GM12874 (cell line): ENCODE results near the gene SRPK1.

Experiments used
- TF ChIP-seq, protein P1 (sequence below): IDR thresholded peaks from 2 replicates; pipeline ENCODE4 v1.5.1; 2011; ENCODE audit warnings: low read depth, mild to moderate bottlenecking, control low read depth, low read length, moderate library complexity; ENCODE audit not compliant: insufficient read depth

Gene SRPK1

DNA sequence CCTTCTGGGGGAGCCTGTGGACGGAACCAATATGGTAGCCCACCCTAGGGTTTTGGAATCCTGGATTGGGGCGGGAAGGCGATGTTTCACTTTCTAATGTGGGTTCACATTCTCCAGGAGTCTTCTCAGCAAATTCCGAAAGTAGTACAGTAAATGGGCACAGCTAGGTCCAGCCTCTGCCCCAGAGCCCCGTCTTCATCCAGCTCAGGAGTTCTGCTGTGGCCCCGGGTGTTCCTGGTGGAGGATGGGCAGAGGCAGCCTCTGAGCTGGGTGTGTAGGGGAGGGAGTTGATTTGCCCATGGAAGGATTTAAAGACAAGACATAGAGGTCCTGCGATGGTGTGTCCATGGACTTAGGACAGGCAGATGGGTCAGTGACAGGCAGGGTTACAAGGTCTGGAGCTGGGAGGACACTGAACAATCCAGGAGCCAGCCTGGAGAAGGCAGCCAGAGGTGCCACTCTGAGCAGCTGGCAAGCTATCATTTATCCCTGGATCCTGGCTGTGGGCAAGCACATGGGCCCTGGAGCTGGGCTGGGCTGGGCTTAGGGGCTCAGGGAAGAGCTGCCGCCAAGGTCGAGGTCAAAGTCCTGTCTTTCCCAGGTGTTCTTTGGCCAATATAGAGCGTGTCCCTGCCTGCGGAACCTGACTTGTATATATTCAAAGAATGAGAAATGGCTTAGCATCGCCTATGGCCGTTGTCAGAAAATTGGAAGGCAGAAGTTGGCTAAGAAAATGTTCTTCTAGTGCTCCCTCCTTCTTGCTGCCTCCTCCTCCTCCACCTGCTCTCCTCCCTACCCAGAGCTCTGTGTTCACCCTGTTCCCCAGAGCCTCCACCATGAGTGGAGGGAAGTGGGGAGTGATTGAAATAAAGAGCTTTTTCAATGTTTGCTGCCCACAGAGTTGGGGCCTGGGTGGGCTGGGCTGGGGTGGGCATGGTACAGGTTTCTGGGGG, 133.4 kb downstream of the SRPK1 start:
- TF ChIP-seq, protein P1, sequence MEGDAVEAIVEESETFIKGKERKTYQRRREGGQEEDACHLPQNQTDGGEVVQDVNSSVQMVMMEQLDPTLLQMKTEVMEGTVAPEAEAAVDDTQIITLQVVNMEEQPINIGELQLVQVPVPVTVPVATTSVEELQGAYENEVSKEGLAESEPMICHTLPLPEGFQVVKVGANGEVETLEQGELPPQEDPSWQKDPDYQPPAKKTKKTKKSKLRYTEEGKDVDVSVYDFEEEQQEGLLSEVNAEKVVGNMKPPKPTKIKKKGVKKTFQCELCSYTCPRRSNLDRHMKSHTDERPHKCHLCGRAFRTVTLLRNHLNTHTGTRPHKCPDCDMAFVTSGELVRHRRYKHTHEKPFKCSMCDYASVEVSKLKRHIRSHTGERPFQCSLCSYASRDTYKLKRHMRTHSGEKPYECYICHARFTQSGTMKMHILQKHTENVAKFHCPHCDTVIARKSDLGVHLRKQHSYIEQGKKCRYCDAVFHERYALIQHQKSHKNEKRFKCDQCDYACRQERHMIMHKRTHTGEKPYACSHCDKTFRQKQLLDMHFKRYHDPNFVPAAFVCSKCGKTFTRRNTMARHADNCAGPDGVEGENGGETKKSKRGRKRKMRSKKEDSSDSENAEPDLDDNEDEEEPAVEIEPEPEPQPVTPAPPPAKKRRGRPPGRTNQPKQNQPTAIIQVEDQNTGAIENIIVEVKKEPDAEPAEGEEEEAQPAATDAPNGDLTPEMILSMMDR, result no peak

DNA sequence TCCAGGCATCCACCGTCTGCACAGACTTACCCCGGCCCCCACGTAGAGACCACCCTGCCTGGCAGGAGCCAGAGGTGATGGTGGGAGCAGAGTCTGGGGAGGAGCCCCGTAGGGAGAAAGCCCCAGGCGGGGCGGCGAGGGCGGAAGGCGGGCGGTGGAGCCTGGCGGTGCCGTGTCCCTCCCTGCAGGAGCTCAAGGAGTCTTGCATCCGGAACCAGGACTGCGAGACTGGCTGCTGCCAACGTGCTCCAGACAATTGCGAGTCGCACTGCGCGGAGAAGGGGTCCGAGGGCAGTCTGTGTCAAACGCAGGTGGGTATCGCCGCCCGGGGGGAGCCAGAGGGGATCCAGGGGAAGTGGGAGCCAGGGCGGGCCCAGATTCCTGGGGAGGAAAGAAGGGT, 134.1 kb downstream of the SRPK1 start:
- TF ChIP-seq, protein P1, result no peak

DNA sequence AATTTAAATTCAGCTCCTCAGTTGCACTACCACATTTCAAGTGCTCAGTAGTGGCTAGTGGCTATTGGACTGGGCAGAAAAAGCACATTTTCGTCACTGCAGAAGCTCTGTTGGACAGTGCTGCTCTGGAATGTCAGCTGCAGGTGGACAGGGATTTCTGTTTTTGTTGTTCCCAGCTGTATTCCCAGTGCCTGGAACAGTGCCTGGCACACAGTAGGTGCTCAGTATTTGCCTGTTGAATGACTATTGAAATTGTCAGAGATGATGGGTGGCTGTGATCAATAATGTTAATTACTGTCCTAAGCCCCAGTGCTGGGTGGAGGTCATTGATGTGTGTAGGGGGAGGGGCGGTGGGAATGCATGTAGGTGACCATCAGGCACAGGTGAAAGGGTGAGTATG, 134.6 kb downstream of the SRPK1 start:
- TF ChIP-seq, protein P1, result no peak

DNA sequence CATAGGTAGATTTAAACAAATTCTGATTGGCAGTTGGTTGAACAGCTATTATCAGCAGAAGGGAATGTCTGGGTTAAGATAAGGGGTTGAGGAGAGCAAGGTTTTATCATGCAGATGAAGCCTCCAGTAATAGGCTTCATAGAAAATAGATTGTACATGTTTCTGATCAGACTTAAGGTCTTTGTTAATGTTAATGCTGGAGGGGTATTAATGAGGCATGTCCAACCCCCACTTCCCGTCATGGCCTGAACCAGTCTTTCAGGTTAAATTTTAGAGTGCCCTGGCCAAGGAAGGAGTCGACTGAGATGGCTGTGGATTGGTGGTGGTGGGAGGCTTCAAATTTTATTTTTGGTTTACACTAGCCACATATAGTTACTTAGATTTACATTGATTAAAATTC, 136.7 kb downstream of the SRPK1 start:
- TF ChIP-seq, protein P1, result no peak
